ENCODE data around the gene SCNN1B. TPM values are rescaled to one million over a fixed set of nuclear protein-coding genes. Genes with fewer than 3 reads are reported as not detected.

Gene SCNN1B
- total RNA-seq, 2 experiments from 2014 or later = not detected

DNA sequence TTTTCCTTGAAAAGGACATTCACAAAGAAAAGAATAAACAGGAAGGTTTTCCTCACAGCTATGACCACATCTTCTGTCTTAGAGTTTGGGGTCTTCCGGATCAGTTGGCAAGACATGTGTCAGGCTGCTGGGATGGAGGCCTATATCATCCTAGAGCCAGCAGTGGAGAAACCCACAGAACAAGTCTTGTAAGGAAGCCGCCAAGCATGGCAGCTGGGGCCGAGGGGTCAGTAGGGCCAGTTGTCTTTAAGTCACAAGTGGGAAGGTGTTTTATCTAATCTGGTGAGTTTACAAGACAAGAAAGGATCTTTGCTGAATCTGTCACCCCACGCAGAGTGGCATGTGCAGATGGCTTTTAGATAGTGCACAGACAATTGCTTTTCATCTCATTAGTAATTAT lies 25.7 kb downstream of the SCNN1B start:
- TF ChIP-seq, protein P1, sequence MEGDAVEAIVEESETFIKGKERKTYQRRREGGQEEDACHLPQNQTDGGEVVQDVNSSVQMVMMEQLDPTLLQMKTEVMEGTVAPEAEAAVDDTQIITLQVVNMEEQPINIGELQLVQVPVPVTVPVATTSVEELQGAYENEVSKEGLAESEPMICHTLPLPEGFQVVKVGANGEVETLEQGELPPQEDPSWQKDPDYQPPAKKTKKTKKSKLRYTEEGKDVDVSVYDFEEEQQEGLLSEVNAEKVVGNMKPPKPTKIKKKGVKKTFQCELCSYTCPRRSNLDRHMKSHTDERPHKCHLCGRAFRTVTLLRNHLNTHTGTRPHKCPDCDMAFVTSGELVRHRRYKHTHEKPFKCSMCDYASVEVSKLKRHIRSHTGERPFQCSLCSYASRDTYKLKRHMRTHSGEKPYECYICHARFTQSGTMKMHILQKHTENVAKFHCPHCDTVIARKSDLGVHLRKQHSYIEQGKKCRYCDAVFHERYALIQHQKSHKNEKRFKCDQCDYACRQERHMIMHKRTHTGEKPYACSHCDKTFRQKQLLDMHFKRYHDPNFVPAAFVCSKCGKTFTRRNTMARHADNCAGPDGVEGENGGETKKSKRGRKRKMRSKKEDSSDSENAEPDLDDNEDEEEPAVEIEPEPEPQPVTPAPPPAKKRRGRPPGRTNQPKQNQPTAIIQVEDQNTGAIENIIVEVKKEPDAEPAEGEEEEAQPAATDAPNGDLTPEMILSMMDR (IDR thresholded peaks at IDR 0.05) = no peak
- Mint-ChIP-seq H3K9me3 (no peaks in the 10 kb centered on the region), H3K27me3 (peaks cover 11% of the 10 kb centered on the region), H3K36me3 (ENCODE audit: low read depth) (no peaks in the 10 kb centered on the region), H3K4me1 (ENCODE audit: low read depth) (no peaks in the 10 kb centered on the region), H3K27ac (no peak overlapping the region), H3K4me3 (no peak overlapping the region)
- Histone ChIP-seq H3K4me1 (ENCODE audit: insufficient read depth, low read length) (no peaks in the 10 kb centered on the region), H3K4me3 (ENCODE audit: low read length) (no peak overlapping the region), H3K27me3 (ENCODE audit: control insufficient read depth in 1 of 2, insufficient read depth in 2 of 2, low read length in 2 of 2) (peaks cover 0 to 2% of the 10 kb centered on the region in 2 experiments), H3K27ac (ENCODE audit: low read depth in 1 of 2, low read length in 2 of 2) (no peak overlapping the region), H3K9me3 (ENCODE audit: control insufficient read depth in 1 of 2, insufficient read depth in 1 of 2, low read length in 2 of 2) (no peaks in the 10 kb centered on the region), H3K36me3 (ENCODE audit: insufficient read depth, low read length) (no peaks in the 10 kb centered on the region)
- intact Hi-C loops (cut with DNase I, micrococcal nuclease) = no loop called here
- ATAC-seq (ENCODE audit: poor library complexity) (no peak), DNase-seq (no peak)
- POLR2A ChIA-PET = no interaction called here
- CTCF ChIA-PET = no interaction called here

DNA sequence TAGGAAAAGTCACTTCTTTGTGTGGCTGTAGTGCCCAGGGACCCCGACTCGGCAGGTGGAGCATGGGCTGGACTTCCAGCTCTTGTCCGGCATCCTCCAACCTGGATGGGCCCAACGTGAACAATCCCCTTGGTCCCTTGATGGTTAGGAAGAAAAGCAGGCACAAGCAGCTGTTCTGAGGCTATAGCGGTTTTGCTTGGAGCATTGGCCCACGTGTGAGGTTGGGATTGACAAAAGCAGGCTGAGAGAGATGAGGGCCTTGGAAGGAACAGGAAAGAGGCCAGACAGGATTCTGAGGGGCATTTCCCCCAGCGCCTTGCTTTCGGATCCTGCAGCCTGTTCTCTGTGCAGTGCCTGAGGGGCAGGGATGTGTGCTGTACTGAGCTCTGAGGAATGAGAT lies 28.1 kb downstream of the SCNN1B start:
- H3K27ac Mint-ChIP-seq = no peak overlapping the region

DNA sequence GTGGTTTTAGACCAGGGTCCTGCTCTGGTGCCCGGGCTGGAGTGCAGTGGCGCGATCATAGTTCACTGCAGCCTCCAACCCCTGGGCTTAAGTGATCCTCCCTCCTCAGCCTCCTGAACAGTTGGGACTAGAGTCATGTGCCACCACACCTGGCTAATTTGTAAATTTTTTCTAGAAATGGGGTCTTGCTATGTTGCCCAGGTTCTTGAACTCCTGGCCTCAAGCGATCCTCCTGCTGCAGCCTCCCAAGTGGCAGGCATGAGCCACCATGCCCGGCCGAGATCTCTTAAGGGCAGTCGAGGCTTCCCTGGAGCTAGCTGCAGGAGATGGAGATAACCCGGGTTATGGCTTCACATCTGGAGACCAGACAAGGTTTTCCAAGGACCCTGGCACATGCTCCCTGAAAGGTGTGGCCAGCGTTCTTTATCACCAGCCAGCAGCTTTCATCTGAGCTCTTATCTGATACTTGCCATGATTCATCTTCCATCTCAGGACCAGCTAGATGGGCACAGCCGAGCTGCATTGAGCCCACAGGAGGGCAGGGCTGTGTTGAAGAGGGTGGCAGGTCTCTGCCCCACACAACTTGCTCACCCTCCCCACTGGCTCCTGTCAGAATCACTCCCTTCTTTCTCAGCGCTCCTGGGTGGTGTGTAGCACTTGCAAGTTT lies 28.6 kb downstream of the SCNN1B start:
- TF ChIP-seq, protein P1 (IDR thresholded peaks at IDR 0.05) = no peak
- Mint-ChIP-seq H3K27ac (no peak overlapping the region), H3K27me3 (peaks cover 16% of the 10 kb centered on the region), H3K36me3 (ENCODE audit: low read depth) (no peaks in the 10 kb centered on the region), H3K4me1 (ENCODE audit: low read depth) (no peaks in the 10 kb centered on the region), H3K4me3 (no peak overlapping the region), H3K9me3 (no peaks in the 10 kb centered on the region)
- intact Hi-C loops (cut with DNase I, micrococcal nuclease) = no loop called here
- DNase-seq = no peak
- Histone ChIP-seq H3K36me3 (ENCODE audit: insufficient read depth, low read length) (no peaks in the 10 kb centered on the region), H3K9me3 (ENCODE audit: control insufficient read depth in 1 of 2, insufficient read depth in 1 of 2, low read length in 2 of 2) (no peaks in the 10 kb centered on the region), H3K4me3 (ENCODE audit: low read length) (no peak overlapping the region), H3K27ac (ENCODE audit: low read depth in 1 of 2, low read length in 2 of 2) (no peak overlapping the region), H3K27me3 (ENCODE audit: control insufficient read depth in 1 of 2, insufficient read depth in 2 of 2, low read length in 2 of 2) (no peaks in the 10 kb centered on the region), H3K4me1 (ENCODE audit: insufficient read depth, low read length) (no peaks in the 10 kb centered on the region)
- ChIA-PET POLR2A (no interaction called here), CTCF (no interaction called here)
- no peak for ATAC-seq (ENCODE audit: poor library complexity)

More for the DNA sequence above, 28.1 kb downstream of the SCNN1B start:
- Histone ChIP-seq H3K4me3 (ENCODE audit: low read length) (no peak overlapping the region), H3K9me3 (ENCODE audit: control insufficient read depth in 1 of 2, insufficient read depth in 1 of 2, low read length in 2 of 2) (no peaks in the 10 kb centered on the region), H3K27me3 (ENCODE audit: control insufficient read depth in 1 of 2, insufficient read depth in 2 of 2, low read length in 2 of 2) (no peaks in the 10 kb centered on the region), H3K4me1 (ENCODE audit: insufficient read depth, low read length) (no peaks in the 10 kb centered on the region), H3K36me3 (ENCODE audit: insufficient read depth, low read length) (no peaks in the 10 kb centered on the region), H3K27ac (ENCODE audit: low read depth in 1 of 2, low read length in 2 of 2) (no peak overlapping the region)
- ATAC-seq (ENCODE audit: poor library complexity) (no peak), DNase-seq (no peak)
- intact Hi-C loops (cut with DNase I, micrococcal nuclease) = no loop called here
- no peak overlapping the region for H3K4me3 Mint-ChIP-seq
- H3K27me3 Mint-ChIP-seq = peaks cover 15% of the 10 kb centered on the region
- H3K9me3 Mint-ChIP-seq = no peaks in the 10 kb centered on the region
- TF ChIP-seq, protein P1 (IDR thresholded peaks at IDR 0.05) = no peak
- H3K36me3 Mint-ChIP-seq (ENCODE audit: low read depth) = no peaks in the 10 kb centered on the region
- POLR2A ChIA-PET = no interaction called here
- no peaks in the 10 kb centered on the region for H3K4me1 Mint-ChIP-seq (ENCODE audit: low read depth)
- CTCF ChIA-PET = no interaction called here
